A673 (cell line): ENCODE data around the gene SERPINA6. TPM values are rescaled to one million over a fixed set of nuclear protein-coding genes. Genes with fewer than 3 reads are reported as not detected.
"Not testable (repeated sequence)": the region's sequence is repeated elsewhere in the genome, so short reads cannot be mapped to it uniquely, and the experiment has no call there.

Source experiments
- BruUV-seq: library from RNA; stranded (reverse); fragments of 400-500 nt; replicated peaks from 2 replicates; lab custom pipeline; 2021; lab: Mats Ljungman, UMichigan
- CTCF ChIA-PET: fragments of 300-600 bp; sonication (Branson Sonifier 250); formaldehyde crosslinking; loops from one replicate; lab custom pipeline; 2022; ENCODE audit warnings: antibody characterized with exemption; lab: Charles Lee
- POLR2A ChIA-PET: fragments of 300-600 bp; sonication (Branson Sonifier 250); formaldehyde crosslinking; loops from one replicate; lab custom pipeline; 2022; ENCODE audit warnings: antibody characterized with exemption; ENCODE audit not compliant: low non-redundant PET; lab: Charles Lee
- DNase-seq: peaks from one replicate; pipeline ENCODE4 v3.0.0-alpha.2; 2015; ENCODE audit warnings: low spot score
- H3K27ac ChIP-seq: fragments of 200-600 bp; sonication (generic); 2 replicates; pipeline ENCODE4 v1.5.1; 2016; ENCODE audit warnings: mixed run types, low read depth, mild to moderate bottlenecking, mixed read lengths, antibody characterized with exemption, low read length; ENCODE audit not compliant: poor library complexity, severe bottlenecking
- H3K27me3 ChIP-seq: fragments of 200-600 bp; sonication (generic); replicated peaks from 2 replicates; pipeline ENCODE4 v1.6.1; 2017; ENCODE audit warnings: mixed run types, low read depth, mild to moderate bottlenecking, mixed read lengths, antibody characterized with exemption, low read length; ENCODE audit not compliant: insufficient read depth, poor library complexity
- H3K36me3 ChIP-seq: fragments of 200-600 bp; sonication (generic); 2 replicates; pipeline ENCODE4 v1.6.1; 2016; ENCODE audit warnings: mixed run types, mild to moderate bottlenecking, mixed read lengths, antibody characterized with exemption, low read length; ENCODE audit not compliant: insufficient read depth, poor library complexity, severe bottlenecking
- H3K4me1 ChIP-seq: fragments of 200-600 bp; sonication (generic); 2 replicates; pipeline ENCODE4 v1.6.1; 2017; ENCODE audit warnings: mixed run types, mild to moderate bottlenecking, mixed read lengths, antibody characterized with exemption, low read length; ENCODE audit not compliant: insufficient read depth, poor library complexity, severe bottlenecking
- H3K4me3 ChIP-seq: fragments of 200-600 bp; sonication (generic); 2 replicates; pipeline ENCODE4 v1.5.1; 2016; ENCODE audit warnings: low read depth, mixed run types, mild to moderate bottlenecking, mixed read lengths, low read length; ENCODE audit not compliant: poor library complexity, severe bottlenecking
- H3K9me3 ChIP-seq: fragments of 200-600 bp; sonication (generic); 2 replicates; pipeline ENCODE4 v1.6.1; 2016; ENCODE audit warnings: mixed run types, low read depth, mild to moderate bottlenecking, mixed read lengths, antibody characterized with exemption, low read length; ENCODE audit not compliant: poor library complexity, severe bottlenecking
- CTCF ChIP-seq: fragments of 300-800, 200-600 bp; sonication (generic); conservative IDR thresholded peaks from 2 replicates; pipeline ENCODE4 v1.5.1; 2017; ENCODE audit warnings: low read depth, mild to moderate bottlenecking, antibody characterized with exemption, low read length, moderate library complexity, mixed read lengths
- EZH2 ChIP-seq: fragments of 200-600 bp; sonication (generic); IDR thresholded peaks from 2 replicates; pipeline ENCODE4 v1.6.1; 2017; ENCODE audit warnings: borderline replicate concordance, low read depth, mild to moderate bottlenecking, mixed read lengths, antibody characterized with exemption, low read length; ENCODE audit not compliant: poor library complexity, severe bottlenecking
- intact Hi-C: fragments of 100-400 bp; cut with micrococcal nuclease; formaldehyde crosslinking; loops from one replicate; pipeline ENCODE4 v1.10.0; 2022; ENCODE audit not compliant: unreplicated experiment
- total RNA-seq: library from RNA; stranded (reverse); gene quantifications from 2 replicates; pipeline ENCODE4 v1.2.3, GENCODE V29; 2021

The SERPINA6 gene
- total RNA-seq, 1 experiment from 2014 or later: not detected

GRCh38 chr14:94267352-94267751 lies 55.8 kb downstream of the SERPINA6 start:
- intact Hi-C loops: no loop called here
- Histone ChIP-seq H3K27ac (no peak overlapping the region), H3K27me3 (no peaks in the 10 kb centered on the region), H3K36me3 (no peaks in the 10 kb centered on the region), H3K4me3 (no peak overlapping the region), H3K4me1 (no peaks in the 10 kb centered on the region), H3K9me3 (peaks cover 4% of the 10 kb centered on the region)
- ChIA-PET CTCF (no interaction called here), POLR2A (no interaction called here)
- no peak for DNase-seq
- BruUV-seq: no TSS peak
- TF ChIP-seq EZH2 (no peak), CTCF (no peak)

- H3K9me3 ChIP-seq, BruUV-seq, CTCF ChIA-PET, DNase-seq, POLR2A ChIA-PET, H3K4me3 ChIP-seq, H3K36me3 ChIP-seq, intact Hi-C loops, H3K4me1 ChIP-seq, H3K27ac ChIP-seq, H3K27me3 ChIP-seq: not testable (repeated sequence)
Observed at GRCh38 chr14:94264195-94264594, 58.9 kb downstream of the SERPINA6 start.

Other genes with a start within 250 kb of the SERPINA6 start
- gene DDX24, start 242.1 kb downstream of the SERPINA6 start, total RNA-seq: 195 and 203 TPM in 2 replicates
- 14.7 and 17.5 TPM in 2 replicates for gene IFI27L1, start 242.0 kb downstream of the SERPINA6 start, total RNA-seq
- gene IFI27, start 212.6 kb downstream of the SERPINA6 start, total RNA-seq: 3.7 and 4.9 TPM in 2 replicates
- 12.4 and 13.4 TPM in 2 replicates for gene IFI27L2, start 193.7 kb downstream of the SERPINA6 start, total RNA-seq
- gene PPP4R4, start 149.0 kb downstream of the SERPINA6 start, total RNA-seq: 0.88 and 1.2 TPM in 2 replicates
- not detected in 2 replicates for gene SERPINA10, start 30.1 kb downstream of the SERPINA6 start, total RNA-seq
- gene SERPINA2, start 43.4 kb upstream of the SERPINA6 start, total RNA-seq: not detected in 2 replicates
- gene SERPINA1, start 65.3 kb upstream of the SERPINA6 start, total RNA-seq: not detected in 2 replicates
- gene SERPINA11, start 129.5 kb upstream of the SERPINA6 start, total RNA-seq: not detected in 2 replicates
- not detected in 2 replicates for gene SERPINA9, start 152.9 kb upstream of the SERPINA6 start, total RNA-seq
- gene SERPINA12, start 186.1 kb upstream of the SERPINA6 start, total RNA-seq: not detected in 2 replicates
- gene SERPINA4, start 238.1 kb upstream of the SERPINA6 start, total RNA-seq: not detected in 2 replicates